Astrocyte (in vitro differentiated cells and primary cell): ENCODE results near the gene GRHL1. TPM values are rescaled to one million over a fixed set of nuclear protein-coding genes. Genes with fewer than 3 reads are reported as not detected.

Experiments
- DNase-seq: peaks from one replicate; pipeline ENCODE4 v3.0.0-alpha.2; 2010; ENCODE audit warnings: low read depth
- FAIRE-seq: peaks from 2 replicates; lab custom pipeline; 2011; peaks lifted over from hg19 to GRCh38; lab: Jason Lieb, UNC
- H2AFZ ChIP-seq: 2 replicates; pipeline ENCODE4 v1.6.0; 2012; ENCODE audit warnings: low read depth, low read length, inconsistent platforms
- H3K27ac ChIP-seq: 2 replicates; pipeline ENCODE4 v1.5.1; 2011; ENCODE audit warnings: low read depth, low read length, inconsistent platforms
- H3K27me3 ChIP-seq: 2 replicates; pipeline ENCODE4 v1.6.0; 2011; ENCODE audit warnings: low read length, inconsistent platforms; ENCODE audit not compliant: insufficient read depth
- H3K36me3 ChIP-seq: 2 replicates; pipeline ENCODE4 v1.5.1; 2011; ENCODE audit warnings: low read length, inconsistent platforms; ENCODE audit not compliant: insufficient read depth
- H3K4me1 ChIP-seq: 2 replicates; pipeline ENCODE4 v1.5.1; 2011; ENCODE audit warnings: low read length, inconsistent platforms; ENCODE audit not compliant: insufficient read depth
- H3K4me2 ChIP-seq: 2 replicates; pipeline ENCODE4 v1.6.0; 2012; ENCODE audit warnings: low read length, inconsistent platforms
- H3K4me3 ChIP-seq: 2 replicates; pipeline ENCODE4 v1.5.1; 2011; ENCODE audit warnings: low read depth, mild to moderate bottlenecking, low read length, inconsistent platforms; ENCODE audit not compliant: insufficient read depth
- H3K79me2 ChIP-seq: 2 replicates; pipeline ENCODE4 v1.6.0; 2012; ENCODE audit warnings: mild to moderate bottlenecking, low read length, inconsistent platforms; ENCODE audit not compliant: insufficient read depth
- H3K9ac ChIP-seq: 2 replicates; pipeline ENCODE4 v1.6.0; 2012; ENCODE audit warnings: mild to moderate bottlenecking, low read length, inconsistent platforms
- H3K9me3 ChIP-seq: 2 replicates; pipeline ENCODE4 v1.5.1; 2012; ENCODE audit warnings: low read depth, mild to moderate bottlenecking, low read length, inconsistent platforms; ENCODE audit not compliant: insufficient read depth
- H4K20me1 ChIP-seq: 2 replicates; pipeline ENCODE4 v1.6.0; 2012; ENCODE audit warnings: low read length, inconsistent platforms; ENCODE audit not compliant: insufficient read depth
- H3K27ac Mint-ChIP-seq: one replicate; pipeline ENCODE4 v1.8.0; 2021; ENCODE audit warnings: mild to moderate bottlenecking, mixed read lengths; ENCODE audit not compliant: unreplicated experiment
- H3K27me3 Mint-ChIP-seq: one replicate; pipeline ENCODE4 v1.8.0; 2021; ENCODE audit warnings: low read depth, mixed read lengths; ENCODE audit not compliant: unreplicated experiment
- H3K36me3 Mint-ChIP-seq: one replicate; pipeline ENCODE4 v1.8.0; 2021; ENCODE audit warnings: low read depth, mixed read lengths; ENCODE audit not compliant: unreplicated experiment
- H3K4me1 Mint-ChIP-seq: one replicate; pipeline ENCODE4 v1.8.0; 2021; ENCODE audit warnings: low read depth, mixed read lengths; ENCODE audit not compliant: unreplicated experiment
- H3K4me3 Mint-ChIP-seq: one replicate; pipeline ENCODE4 v1.8.0; 2021; ENCODE audit warnings: mild to moderate bottlenecking, moderate library complexity, mixed read lengths; ENCODE audit not compliant: unreplicated experiment
- H3K9me3 Mint-ChIP-seq: one replicate; pipeline ENCODE4 v1.8.0; 2021; ENCODE audit warnings: mild to moderate bottlenecking, mixed read lengths; ENCODE audit not compliant: unreplicated experiment
- EZH2 ChIP-seq: IDR thresholded peaks from 2 replicates; pipeline ENCODE4 v1.6.1; 2012; ENCODE audit warnings: mild to moderate bottlenecking, low read length, inconsistent platforms; ENCODE audit not compliant: insufficient read depth
- total RNA-seq: library from RNA; stranded (reverse); gene quantifications from 2 replicates; pipeline ENCODE4 v1.2.1, GENCODE V29; 2021
- TF ChIP-seq, protein P1 (sequence below): IDR thresholded peaks from 2 replicates; pipeline ENCODE4 v1.5.1; 2011; ENCODE audit warnings: low read depth, mild to moderate bottlenecking, inconsistent platforms, low read length, moderate library complexity; ENCODE audit not compliant: insufficient read depth

The GRHL1 gene
- total RNA-seq, 1 donor from 2014 or later = 4.1 TPM

DNA sequence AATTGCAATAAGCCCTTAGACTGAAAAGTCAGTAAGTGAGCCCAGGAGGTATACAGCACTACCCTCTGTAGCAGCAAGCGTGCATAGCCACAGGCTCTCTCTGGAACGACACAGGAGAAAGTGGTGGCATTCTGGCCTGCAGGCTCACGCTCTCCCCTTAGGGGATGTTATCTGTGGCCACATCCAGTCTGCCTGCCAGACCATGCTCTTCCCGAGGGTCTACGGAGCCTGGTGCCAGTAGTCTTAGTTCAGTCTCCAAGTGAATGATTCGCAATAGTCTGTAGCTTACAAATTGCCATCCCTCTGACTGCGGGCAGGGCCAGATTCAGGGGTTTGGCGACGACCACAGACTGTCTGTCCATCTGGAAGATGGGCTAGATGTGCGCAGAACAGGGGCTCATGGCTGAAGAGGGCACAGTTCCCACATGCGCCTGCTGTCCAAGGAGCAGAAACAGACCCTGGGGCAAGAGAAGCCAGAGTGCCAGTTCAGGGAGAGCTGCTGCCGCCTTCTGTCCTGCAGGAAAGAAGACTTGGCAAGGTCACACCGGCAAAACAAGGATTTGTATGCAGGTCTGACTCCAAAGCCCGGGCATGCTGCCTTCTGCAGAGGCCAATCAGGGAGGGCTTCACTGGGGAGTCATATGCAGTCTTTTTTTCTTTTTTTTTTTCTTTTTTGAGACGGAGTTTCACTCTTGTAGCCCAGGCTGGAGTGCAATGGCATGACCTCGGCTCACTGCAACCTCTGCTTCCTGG lies 88.3 kb downstream of the GRHL1 start:
- DNase-seq (no peak), FAIRE-seq (no peak)
- no peaks in the 10 kb centered on the region for H3K79me2 ChIP-seq
- no peak overlapping the region for H3K27ac ChIP-seq
- peaks cover 21% of the 10 kb centered on the region for H3K27me3 Mint-ChIP-seq
- H3K9ac ChIP-seq = no peak overlapping the region
- H4K20me1 ChIP-seq = no peaks in the 10 kb centered on the region
- peaks cover 2% of the 10 kb centered on the region for H3K9me3 Mint-ChIP-seq
- no peak overlapping the region for H3K4me2 ChIP-seq
- peaks cover 12% of the 10 kb centered on the region for H3K4me1 ChIP-seq
- H3K4me1 Mint-ChIP-seq = peaks cover 3% of the 10 kb centered on the region
- no peak overlapping the region for H3K4me3 Mint-ChIP-seq
- TF ChIP-seq, protein P1, sequence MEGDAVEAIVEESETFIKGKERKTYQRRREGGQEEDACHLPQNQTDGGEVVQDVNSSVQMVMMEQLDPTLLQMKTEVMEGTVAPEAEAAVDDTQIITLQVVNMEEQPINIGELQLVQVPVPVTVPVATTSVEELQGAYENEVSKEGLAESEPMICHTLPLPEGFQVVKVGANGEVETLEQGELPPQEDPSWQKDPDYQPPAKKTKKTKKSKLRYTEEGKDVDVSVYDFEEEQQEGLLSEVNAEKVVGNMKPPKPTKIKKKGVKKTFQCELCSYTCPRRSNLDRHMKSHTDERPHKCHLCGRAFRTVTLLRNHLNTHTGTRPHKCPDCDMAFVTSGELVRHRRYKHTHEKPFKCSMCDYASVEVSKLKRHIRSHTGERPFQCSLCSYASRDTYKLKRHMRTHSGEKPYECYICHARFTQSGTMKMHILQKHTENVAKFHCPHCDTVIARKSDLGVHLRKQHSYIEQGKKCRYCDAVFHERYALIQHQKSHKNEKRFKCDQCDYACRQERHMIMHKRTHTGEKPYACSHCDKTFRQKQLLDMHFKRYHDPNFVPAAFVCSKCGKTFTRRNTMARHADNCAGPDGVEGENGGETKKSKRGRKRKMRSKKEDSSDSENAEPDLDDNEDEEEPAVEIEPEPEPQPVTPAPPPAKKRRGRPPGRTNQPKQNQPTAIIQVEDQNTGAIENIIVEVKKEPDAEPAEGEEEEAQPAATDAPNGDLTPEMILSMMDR = no peak
- TF ChIP-seq EZH2 = no peak
- H2AFZ ChIP-seq = no peak overlapping the region
- H3K36me3 Mint-ChIP-seq = peaks cover 8% of the 10 kb centered on the region
- H3K36me3 ChIP-seq = no peaks in the 10 kb centered on the region
- peaks cover 2% of the 10 kb centered on the region for H3K27me3 ChIP-seq
- H3K27ac Mint-ChIP-seq = no peak overlapping the region
- no peak overlapping the region for H3K4me3 ChIP-seq
- H3K9me3 ChIP-seq = no peaks in the 10 kb centered on the region

DNA sequence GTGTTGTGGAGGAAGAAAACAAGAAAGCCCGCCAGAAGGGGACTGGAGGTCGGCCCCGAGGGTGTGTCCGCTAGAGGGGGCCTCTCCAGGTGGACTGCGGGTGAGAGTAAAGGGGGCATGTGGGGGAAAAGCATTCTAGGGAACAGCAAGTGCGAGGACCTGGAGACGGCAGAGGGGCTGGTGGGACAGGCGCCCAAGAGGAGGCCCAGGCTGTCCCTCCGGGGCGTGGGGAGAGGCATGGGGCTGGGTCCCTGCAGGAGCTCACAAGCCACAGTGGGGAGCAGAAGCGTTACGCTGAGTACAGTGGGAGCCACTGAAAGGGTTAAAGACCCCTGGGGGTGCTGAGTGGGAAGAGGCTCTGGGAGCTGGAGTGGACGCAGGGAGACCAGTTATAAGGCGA lies 90.2 kb downstream of the GRHL1 start:
- DNase-seq = no peak
- peaks cover 2% of the 10 kb centered on the region for H3K27me3 ChIP-seq
- H3K27ac ChIP-seq = no peak overlapping the region
- Mint-ChIP-seq H3K9me3 (peaks cover 2% of the 10 kb centered on the region), H3K4me3 (peak overlapping the region; percentile 66), H3K27ac (peak overlapping the region; percentile 98), H3K36me3 (peaks cover 8% of the 10 kb centered on the region), H3K27me3 (peaks cover 18% of the 10 kb centered on the region), H3K4me1 (peaks cover 3% of the 10 kb centered on the region)
- no peak overlapping the region for H2AFZ ChIP-seq
- no peaks in the 10 kb centered on the region for H3K9me3 ChIP-seq
- H3K9ac ChIP-seq = no peak overlapping the region
- H3K4me2 ChIP-seq = no peak overlapping the region
- H4K20me1 ChIP-seq = no peaks in the 10 kb centered on the region
- no peaks in the 10 kb centered on the region for H3K79me2 ChIP-seq
- TF ChIP-seq EZH2 = no peak
- TF ChIP-seq, protein P1 = no peak
- peaks cover 7% of the 10 kb centered on the region for H3K4me1 ChIP-seq
- no peak overlapping the region for H3K4me3 ChIP-seq
- FAIRE-seq = no peak
- no peaks in the 10 kb centered on the region for H3K36me3 ChIP-seq
